Measurements from ENCODE around the gene CACNA2D4.

DNA sequence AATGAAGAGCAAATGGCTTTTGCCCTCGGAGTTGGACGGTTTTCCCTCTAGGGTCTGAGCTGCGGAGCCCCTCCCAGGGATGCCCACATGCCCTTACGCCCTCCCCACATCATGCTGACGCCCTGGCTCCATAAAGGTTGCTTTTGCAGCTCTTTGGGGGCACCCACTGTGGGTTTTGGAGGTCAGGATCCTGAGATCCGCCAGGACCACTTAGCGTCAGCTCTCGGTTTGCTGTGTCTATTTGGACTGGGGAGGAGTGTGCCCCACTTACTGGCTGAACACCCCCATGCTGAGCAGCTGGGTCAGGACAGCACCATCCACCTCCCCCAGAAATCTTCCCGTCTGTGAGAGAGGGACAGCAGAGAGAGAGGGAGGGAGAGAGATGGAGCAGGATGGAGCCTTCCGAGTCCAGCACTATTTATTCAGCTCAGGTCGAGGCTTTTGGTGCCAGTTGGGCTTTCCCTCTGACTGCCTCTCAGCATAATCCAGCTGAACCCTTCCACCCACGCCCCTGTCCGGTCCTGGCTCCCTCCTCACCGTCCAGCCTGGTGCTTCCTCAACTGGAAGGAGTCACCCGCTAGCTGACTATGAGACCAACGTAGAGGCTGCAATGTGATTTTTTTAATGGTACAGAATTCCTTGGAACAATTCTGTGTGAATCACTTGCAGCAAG lies 117.0 kb downstream of the CACNA2D4 start:
- TF ChIP-seq, protein P1, sequence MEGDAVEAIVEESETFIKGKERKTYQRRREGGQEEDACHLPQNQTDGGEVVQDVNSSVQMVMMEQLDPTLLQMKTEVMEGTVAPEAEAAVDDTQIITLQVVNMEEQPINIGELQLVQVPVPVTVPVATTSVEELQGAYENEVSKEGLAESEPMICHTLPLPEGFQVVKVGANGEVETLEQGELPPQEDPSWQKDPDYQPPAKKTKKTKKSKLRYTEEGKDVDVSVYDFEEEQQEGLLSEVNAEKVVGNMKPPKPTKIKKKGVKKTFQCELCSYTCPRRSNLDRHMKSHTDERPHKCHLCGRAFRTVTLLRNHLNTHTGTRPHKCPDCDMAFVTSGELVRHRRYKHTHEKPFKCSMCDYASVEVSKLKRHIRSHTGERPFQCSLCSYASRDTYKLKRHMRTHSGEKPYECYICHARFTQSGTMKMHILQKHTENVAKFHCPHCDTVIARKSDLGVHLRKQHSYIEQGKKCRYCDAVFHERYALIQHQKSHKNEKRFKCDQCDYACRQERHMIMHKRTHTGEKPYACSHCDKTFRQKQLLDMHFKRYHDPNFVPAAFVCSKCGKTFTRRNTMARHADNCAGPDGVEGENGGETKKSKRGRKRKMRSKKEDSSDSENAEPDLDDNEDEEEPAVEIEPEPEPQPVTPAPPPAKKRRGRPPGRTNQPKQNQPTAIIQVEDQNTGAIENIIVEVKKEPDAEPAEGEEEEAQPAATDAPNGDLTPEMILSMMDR (IDR thresholded peaks at IDR 0.05; ENCODE audit: low read depth, low read length) = no peak
- no peak for TF ChIP-seq EZH2phosphoT487 (IDR thresholded peaks at IDR 0.05; ENCODE audit: low read depth)
